ENCODE data around the gene GPC6.

DNA sequence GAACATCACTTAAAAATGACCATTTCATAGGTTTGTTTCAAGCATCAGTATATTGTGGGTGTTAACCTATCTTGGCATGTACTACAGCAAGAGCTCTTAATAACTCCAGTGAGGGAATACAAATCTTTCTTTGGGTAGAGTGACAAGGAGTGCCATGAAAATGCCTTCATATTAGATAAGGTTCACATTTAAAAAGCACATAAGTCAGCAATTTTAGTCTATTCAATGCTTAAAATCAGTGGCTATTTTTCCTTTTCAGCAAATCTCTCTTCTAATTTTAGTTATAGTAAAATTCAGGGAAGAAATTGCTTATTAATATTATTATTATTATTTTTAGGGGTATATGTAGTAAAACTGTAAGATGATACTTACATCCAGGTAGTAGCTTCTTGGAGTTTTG, 291.1 kb downstream of the GPC6 start:
- TF ChIP-seq, protein P1, sequence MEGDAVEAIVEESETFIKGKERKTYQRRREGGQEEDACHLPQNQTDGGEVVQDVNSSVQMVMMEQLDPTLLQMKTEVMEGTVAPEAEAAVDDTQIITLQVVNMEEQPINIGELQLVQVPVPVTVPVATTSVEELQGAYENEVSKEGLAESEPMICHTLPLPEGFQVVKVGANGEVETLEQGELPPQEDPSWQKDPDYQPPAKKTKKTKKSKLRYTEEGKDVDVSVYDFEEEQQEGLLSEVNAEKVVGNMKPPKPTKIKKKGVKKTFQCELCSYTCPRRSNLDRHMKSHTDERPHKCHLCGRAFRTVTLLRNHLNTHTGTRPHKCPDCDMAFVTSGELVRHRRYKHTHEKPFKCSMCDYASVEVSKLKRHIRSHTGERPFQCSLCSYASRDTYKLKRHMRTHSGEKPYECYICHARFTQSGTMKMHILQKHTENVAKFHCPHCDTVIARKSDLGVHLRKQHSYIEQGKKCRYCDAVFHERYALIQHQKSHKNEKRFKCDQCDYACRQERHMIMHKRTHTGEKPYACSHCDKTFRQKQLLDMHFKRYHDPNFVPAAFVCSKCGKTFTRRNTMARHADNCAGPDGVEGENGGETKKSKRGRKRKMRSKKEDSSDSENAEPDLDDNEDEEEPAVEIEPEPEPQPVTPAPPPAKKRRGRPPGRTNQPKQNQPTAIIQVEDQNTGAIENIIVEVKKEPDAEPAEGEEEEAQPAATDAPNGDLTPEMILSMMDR (IDR thresholded peaks at IDR 0.05; ENCODE audit: low read depth, low read length, missing input control) = no peak
- TF ChIP-seq RAD21 (IDR thresholded peaks at IDR 0.05) (no peak), FOXA1 (IDR thresholded peaks at IDR 0.05) (no peak)

All from liver (tissue), 3 donors.